Activated T-helper 1 cell treated with anti-CD3 and anti-CD28 coated beads, Interleukin-2, amount 50 U/mL, for 16 hours (primary cell): Measurements from ENCODE around the gene TENM4.
"Not testable (repeated sequence)": the region's sequence is repeated elsewhere in the genome, so short reads cannot be mapped to it uniquely, and the experiment has no call there.

Experiments
- DNase-seq, 2 donors: peaks; one replicate each; pipeline ENCODE4 v3.0.0-alpha.2; 2020; ENCODE audit warnings: low read depth in 1 of 2, low spot score in 1 of 2

The TENM4 gene

GRCh38 chr11:79220171-79220570 is 220.7 kb downstream of the TENM4 start:
- no peak for DNase-seq

- DNase-seq, result no peak
These were observed 221.4 kb downstream of the TENM4 start for GRCh38 chr11:79219186-79220045.

- no peak for DNase-seq
These were observed 228.1 kb downstream of the TENM4 start for GRCh38 chr11:79212741-79213190.

GRCh38 chr11:79209540-79210266 is 231.1 kb downstream of the TENM4 start:
- no peak for DNase-seq

- no peak for DNase-seq
These were observed 232.7 kb downstream of the TENM4 start for GRCh38 chr11:79208126-79208525.

- DNase-seq, result no peak
These were observed 233.9 kb downstream of the TENM4 start for GRCh38 chr11:79206951-79207350.

- no peak for DNase-seq
These were observed 235.0 kb downstream of the TENM4 start for GRCh38 chr11:79205786-79206185.

- no peak for DNase-seq
These were observed 239.0 kb downstream of the TENM4 start for GRCh38 chr11:79201677-79202347.

GRCh38 chr11:79200398-79201070 is 240.3 kb downstream of the TENM4 start:
- no peak for DNase-seq

- no peak for DNase-seq
These were observed 241.0 kb downstream of the TENM4 start for GRCh38 chr11:79199729-79200354.

GRCh38 chr11:79198898-79199250 is 242.0 kb downstream of the TENM4 start:
- no peak for DNase-seq

- DNase-seq, result no peak
These were observed 242.5 kb downstream of the TENM4 start for GRCh38 chr11:79198203-79198897.

GRCh38 chr11:79196950-79197349 is 243.9 kb downstream of the TENM4 start:
- DNase-seq, result no peak

GRCh38 chr11:79195209-79195608 is 245.6 kb downstream of the TENM4 start:
- no peak for DNase-seq

- DNase-seq, result no peak
These were observed 247.0 kb downstream of the TENM4 start for GRCh38 chr11:79193663-79194310.

GRCh38 chr11:79192836-79193235 is 248.0 kb downstream of the TENM4 start:
- DNase-seq, result no peak

GRCh38 chr11:79191716-79192115 is 249.1 kb downstream of the TENM4 start:
- not testable (repeated sequence) for DNase-seq

- not testable (repeated sequence) for DNase-seq
These were observed 250.3 kb downstream of the TENM4 start for GRCh38 chr11:79190553-79190952.

- DNase-seq, result no peak
These were observed 251.2 kb downstream of the TENM4 start for GRCh38 chr11:79189601-79190000.

- no peak for DNase-seq
These were observed 251.8 kb downstream of the TENM4 start for GRCh38 chr11:79189055-79189454.
